HCT116 (cell line): ENCODE data around the gene IL20RB. TPM values are rescaled to one million over a fixed set of nuclear protein-coding genes. Genes with fewer than 3 reads are reported as not detected.

Source experiments
- ATAC-seq: fragments of 200-7000 bp; cut with Tn5 transposase; 2 replicates; pipeline ENCODE4 v1.9.1; 2020; ENCODE audit warnings: mild to moderate bottlenecking, moderate library complexity
- BruUV-seq: library from RNA; stranded (reverse); fragments of 400-500 nt; replicated peaks from 2 replicates; lab custom pipeline; 2021; lab: Mats Ljungman, UMichigan
- CTCF ChIA-PET: fragments of 300-600 bp; sonication (Branson Sonifier 250); formaldehyde crosslinking; loops from one replicate; lab custom pipeline; 2021; ENCODE audit warnings: antibody characterized with exemption; lab: Charles Lee
- POLR2A ChIA-PET: fragments of 300-600, 350-600 bp; sonication (Branson Sonifier 250); formaldehyde crosslinking; loops from one replicate; lab custom pipeline; 2021; ENCODE audit warnings: antibody characterized with exemption; lab: Charles Lee
- RAD21 ChIA-PET, 2 experiments: fragments of 300-600 bp; sonication (Branson Sonifier 250); formaldehyde crosslinking; loops; one replicate each; lab custom pipeline; 2023; ENCODE audit warnings: low total read pairs in 2 of 2; ENCODE audit not compliant: uncharacterized antibody in 2 of 2, unreplicated experiment in 2 of 2, low non-redundant PET in 1 of 2; lab: Charles Lee
- DNase-seq: peaks from one replicate; pipeline ENCODE4 v3.0.0-alpha.2; 2010; ENCODE audit warnings: low read depth, low spot score
- H2AFZ ChIP-seq: fragments of 200-600 bp; shearing (Covaris generic), sonication (generic); 2 replicates; pipeline ENCODE4 v1.6.1; 2017; ENCODE audit warnings: low read depth, mixed run types, mixed read lengths, antibody characterized with exemption, low read length; ENCODE audit not compliant: poor library complexity, severe bottlenecking
- H3K27ac ChIP-seq: 2 replicates; pipeline ENCODE4 v1.5.1; 2012; ENCODE audit warnings: low read depth, low read length
- H3K27me3 ChIP-seq: fragments of 200-600 bp; sonication (generic); 2 replicates; pipeline ENCODE4 v1.6.1; 2016; ENCODE audit warnings: mixed run types, low read length, mixed read lengths; ENCODE audit not compliant: insufficient read depth
- H3K36me3 ChIP-seq, 2 experiments: fragments of 200-500 bp in 1 of 2; fragments of 200-600 bp in 1 of 2; sonication (Bioruptor generic) in 1 of 2; sonication (generic) in 1 of 2; 2 replicates each; pipeline versions ENCODE4 v1.5.1 to v1.6.1; 2014 to 2016; ENCODE audit warnings: low read length in 2 of 2, inconsistent platforms in 1 of 2, mixed read lengths in 1 of 2, mixed run types in 1 of 2; ENCODE audit not compliant: insufficient read depth in 2 of 2, control insufficient read depth in 1 of 2
- H3K4me1 ChIP-seq, 2 experiments: fragments of 200-600 bp in 1 of 2; sonication (generic) in 1 of 2; 2 replicates each; pipeline versions ENCODE4 v1.5.1 to v1.6.1; 2012 to 2017; ENCODE audit warnings: low read length in 2 of 2, inconsistent platforms in 1 of 2, mild to moderate bottlenecking in 1 of 2, mixed read lengths in 1 of 2, mixed run types in 1 of 2, moderate library complexity in 1 of 2; ENCODE audit not compliant: insufficient read depth in 2 of 2, control insufficient read depth in 1 of 2
- H3K4me2 ChIP-seq: fragments of 200-600 bp; sonication (generic); 2 replicates; pipeline ENCODE4 v1.6.1; 2017; ENCODE audit warnings: mixed run types, low read length, mixed read lengths
- H3K4me3 ChIP-seq, 2 experiments: fragments of 200-600 bp in 1 of 2; sonication (generic) in 1 of 2; replicated peaks in 1 of 2; 2 replicates each; pipeline ENCODE4 v1.5.1; 2011 to 2016; ENCODE audit warnings: low read length in 2 of 2, control low read depth in 1 of 2, low read depth in 1 of 2, mild to moderate bottlenecking in 1 of 2, mixed read lengths in 1 of 2, mixed run types in 1 of 2
- H3K79me2 ChIP-seq: fragments of 200-600 bp; sonication (generic); 2 replicates; pipeline ENCODE4 v1.6.1; 2017; ENCODE audit warnings: mild to moderate bottlenecking, mixed run types, low read length, moderate library complexity, mixed read lengths; ENCODE audit not compliant: insufficient read depth
- H3K9ac ChIP-seq: fragments of 200-600 bp; sonication (generic); 2 replicates; pipeline ENCODE4 v1.6.1; 2016; ENCODE audit warnings: low read length, mixed read lengths
- H3K9me2 ChIP-seq: fragments of 200-600 bp; sonication (generic), shearing (Covaris generic); 2 replicates; pipeline ENCODE4 v1.6.1; 2017; ENCODE audit warnings: mixed run types, mild to moderate bottlenecking, moderate library complexity; ENCODE audit not compliant: insufficient read depth
- H3K9me3 ChIP-seq, 2 experiments: fragments of 200-500 bp in 1 of 2; fragments of 200-600 bp in 1 of 2; sonication (Bioruptor generic) in 1 of 2; sonication (generic) in 1 of 2; 2 replicates each; pipeline ENCODE4 v1.6.1; 2014 to 2017; ENCODE audit warnings: low read length in 2 of 2, mixed read lengths in 2 of 2, inconsistent platforms in 1 of 2, low read depth in 1 of 2, mild to moderate bottlenecking in 1 of 2, mixed run types in 1 of 2, moderate library complexity in 1 of 2; ENCODE audit not compliant: control insufficient read depth in 1 of 2, insufficient read depth in 1 of 2
- H4K20me1 ChIP-seq: fragments of 200-600 bp; sonication (generic), shearing (Covaris generic); 2 replicates; pipeline ENCODE4 v1.6.1; 2017; ENCODE audit warnings: mixed run types, mild to moderate bottlenecking, moderate library complexity; ENCODE audit not compliant: insufficient read depth
- CEBPB ChIP-seq: IDR thresholded peaks from 2 replicates; pipeline ENCODE4 v1.6.1; 2012; ENCODE audit warnings: low read depth
- CTCF ChIP-seq, 3 experiments: fragments of 200-600 bp in 1 of 3; sonication (generic) in 1 of 3; IDR thresholded peaks in 2 of 3; conservative IDR thresholded peaks in 1 of 3; 2 replicates each; pipeline ENCODE4 v1.5.1; 2012 to 2017; ENCODE audit warnings: low read depth in 2 of 3, low read length in 2 of 3, antibody characterized with exemption in 1 of 3, borderline replicate concordance in 1 of 3, control low read depth in 1 of 3, mild to moderate bottlenecking in 1 of 3, mixed read lengths in 1 of 3, mixed run types in 1 of 3, moderate library complexity in 1 of 3; ENCODE audit not compliant: insufficient read depth in 1 of 3
- EGR1 ChIP-seq: IDR thresholded peaks from 2 replicates; pipeline ENCODE4 v1.6.1; 2012; ENCODE audit warnings: low read depth
- ELF1 ChIP-seq: IDR thresholded peaks from 2 replicates; pipeline ENCODE4 v1.6.1; 2012; ENCODE audit warnings: low read depth, borderline replicate concordance
- EZH2phosphoT487 ChIP-seq: fragments of 200-600 bp; IDR thresholded peaks from 2 replicates; pipeline ENCODE4 v1.6.1; 2018; ENCODE audit warnings: antibody characterized with exemption, borderline replicate concordance
- MAX ChIP-seq: IDR thresholded peaks from 2 replicates; pipeline ENCODE4 v1.6.1; 2012
- TCF7L2 ChIP-seq: IDR thresholded peaks from 2 replicates; pipeline ENCODE4 v1.7.0; 2011; ENCODE audit warnings: borderline replicate concordance, inconsistent platforms; ENCODE audit not compliant: insufficient read depth, insufficient read length; ENCODE audit errors: extremely low read depth
- ZBTB33 ChIP-seq: IDR thresholded peaks from 2 replicates; pipeline ENCODE4 v1.6.1; 2011; ENCODE audit warnings: mild to moderate bottlenecking, low read length, moderate library complexity; ENCODE audit not compliant: insufficient replicate concordance; ENCODE audit errors: extremely low read depth
- intact Hi-C: fragments of 100-400 bp; cut with micrococcal nuclease; formaldehyde crosslinking; loops from 2 replicates; pipeline ENCODE4 v1.10.0; 2022
- total RNA-seq: library from RNA; stranded (reverse); gene quantifications from one replicate; pipeline ENCODE4 v1.2.1, GENCODE V29; 2021; ENCODE audit not compliant: unreplicated experiment

IL20RB gene
- total RNA-seq, 1 experiment from 2014 or later: 6.1 TPM

- TF ChIP-seq ZBTB33 (no peak), CEBPB (no peak), MAX (no peak), TCF7L2 (no peak), CTCF (IDR thresholded peaks at IDR 0.05 in 2 of 3, conservative IDR thresholded peaks at IDR 0.05 in 1 of 3; ENCODE audit: borderline replicate concordance in 1 of 3, insufficient read depth in 1 of 3, low read depth in 2 of 3, low read length in 2 of 3) (no peak)
These were observed 21.4 kb downstream of the IL20RB start (continued) for GRCh38 chr3:136979204-136979603.

- no peak overlapping the region for H2AFZ ChIP-seq
- no peak overlapping the region for H3K4me3 ChIP-seq
- no peak overlapping the region for H3K27ac ChIP-seq
- H3K9me3 ChIP-seq: no peaks in the 10 kb centered on the region
- CTCF ChIA-PET: no interaction called here
- TF ChIP-seq ELF1: no peak
- TF ChIP-seq EGR1: no peak
- TF ChIP-seq EZH2phosphoT487: no peak
- DNase-seq (no peak), ATAC-seq (no peak)
- no TSS peak for BruUV-seq
- H3K4me2 ChIP-seq: no peak overlapping the region
- intact Hi-C loops: no loop called here
- no peaks in the 10 kb centered on the region for H3K27me3 ChIP-seq
- no peaks in the 10 kb centered on the region for H3K4me1 ChIP-seq
- RAD21 ChIA-PET: no interaction called here
- no peak overlapping the region for H3K9ac ChIP-seq
- no peaks in the 10 kb centered on the region for H4K20me1 ChIP-seq
- H3K9me2 ChIP-seq: no peaks in the 10 kb centered on the region
- POLR2A ChIA-PET: no interaction called here
- no peaks in the 10 kb centered on the region for H3K79me2 ChIP-seq
- no peaks in the 10 kb centered on the region for H3K36me3 ChIP-seq
These were observed 21.9 kb downstream of the IL20RB start for GRCh38 chr3:136979684-136980083.
